Measurements from ENCODE around the gene FOXA3.

GRCh38 chr19:45900738-45901431, 36.8 kb downstream of the FOXA3 start:
- TF ChIP-seq CTCF (IDR thresholded peaks at IDR 0.05), result no peak
- no peak for TF ChIP-seq POLR2A (IDR thresholded peaks at IDR 0.05)
- no peak for TF ChIP-seq EP300 (IDR thresholded peaks at IDR 0.05; ENCODE audit: low read depth)
